SU-DHL-6 (cell line): ENCODE measurements around the gene FAN1.

ENCODE experiments used
- H2AFZ ChIP-seq: fragments of 200-600 bp; sonication (generic); 2 replicates; pipeline ENCODE4 v1.6.1; 2014; ENCODE audit warnings: low read depth, mild to moderate bottlenecking, moderate library complexity, mixed read lengths, antibody characterized with exemption, low read length; ENCODE audit not compliant: severe bottlenecking
- H3F3A ChIP-seq: fragments of 200-600 bp; shearing (Covaris generic); 2 replicates; pipeline ENCODE4 v1.6.0; 2016; ENCODE audit warnings: antibody characterized with exemption, mild to moderate bottlenecking; ENCODE audit not compliant: insufficient read depth
- H3K27ac ChIP-seq: fragments of 200-600 bp; sonication (generic); 2 replicates; pipeline ENCODE4 v1.5.1; 2016; ENCODE audit warnings: low read depth, mild to moderate bottlenecking, low read length, moderate library complexity, mixed read lengths
- H3K27me3 ChIP-seq: fragments of 200-600 bp; sonication (generic), shearing (Covaris generic); 2 replicates; pipeline ENCODE4 v1.6.0; 2014; ENCODE audit warnings: mild to moderate bottlenecking, low read length
- H3K36me3 ChIP-seq: fragments of 200-600 bp; sonication (generic); 2 replicates; pipeline ENCODE4 v1.6.1; 2014; ENCODE audit warnings: mild to moderate bottlenecking, low read length, mixed read lengths
- H3K4me2 ChIP-seq: fragments of 300-600, 200-600 bp; shearing (Covaris generic), sonication (generic); 2 replicates; pipeline ENCODE4 v1.6.0; 2014; ENCODE audit warnings: low read length, low read depth, mild to moderate bottlenecking; ENCODE audit not compliant: poor library complexity, severe bottlenecking
- H3K4me3 ChIP-seq: fragments of 200-600 bp; sonication (generic); 2 replicates; pipeline ENCODE4 v1.5.1; 2014; ENCODE audit warnings: antibody characterized with exemption, low read length, mild to moderate bottlenecking, mixed read lengths; ENCODE audit not compliant: insufficient read depth, poor library complexity, severe bottlenecking
- H3K79me2 ChIP-seq: fragments of 200-600 bp; sonication (generic); 2 replicates; pipeline ENCODE4 v1.6.1; 2014; ENCODE audit warnings: mild to moderate bottlenecking, low read length, moderate library complexity; ENCODE audit not compliant: insufficient read depth
- H3K9ac ChIP-seq: fragments of 200-600 bp; sonication (generic); 2 replicates; pipeline ENCODE4 v1.7.0; 2014; ENCODE audit warnings: mild to moderate bottlenecking, low read length
- H3K9me2 ChIP-seq: fragments of 200-600 bp; sonication (generic); replicated peaks from 2 replicates; pipeline ENCODE4 v1.6.1; 2014; ENCODE audit warnings: low read length; ENCODE audit not compliant: insufficient read depth
- H3K9me3 ChIP-seq: fragments of 200-600 bp; sonication (generic); 2 replicates; pipeline ENCODE4 v1.6.1; 2014; ENCODE audit warnings: low read length, mixed read lengths; ENCODE audit not compliant: insufficient read depth
- H4K20me1 ChIP-seq: fragments of 200-600 bp; sonication (generic); 2 replicates; pipeline ENCODE4 v1.6.1; 2014; ENCODE audit warnings: low read depth, mild to moderate bottlenecking, antibody characterized with exemption, low read length, moderate library complexity, mixed read lengths
- CTCF ChIP-seq: fragments of 200-600 bp; sonication (generic); IDR thresholded peaks from one replicate; pipeline ENCODE4 v1.5.1; 2017; ENCODE audit warnings: antibody characterized with exemption, mild to moderate bottlenecking, low read length, moderate library complexity; ENCODE audit not compliant: insufficient read depth, poor library complexity, severe bottlenecking
- EZH2phosphoT487 ChIP-seq: fragments of 200-600 bp; sonication (generic), shearing (Covaris generic); conservative IDR thresholded peaks from 2 replicates; pipeline ENCODE4 v1.6.1; 2018; ENCODE audit warnings: mild to moderate bottlenecking, antibody characterized with exemption, low read length, moderate library complexity, mixed read lengths

FAN1 gene

GRCh38 chr15:30978328-30978727 lies 74.6 kb downstream of the FAN1 start:
- Histone ChIP-seq H3K27me3 (no peaks in the 10 kb centered on the region), H3K79me2 (no peaks in the 10 kb centered on the region; the same call in 1 of the 2 replicates), H3K27ac (no peak overlapping the region), H4K20me1 (no peaks in the 10 kb centered on the region), H3K36me3 (peaks cover 16% of the 10 kb centered on the region), H3K9me3 (no peaks in the 10 kb centered on the region), H3K9ac (no peak overlapping the region), H3F3A (no peaks in the 10 kb centered on the region; the same call in 1 of the 2 replicates), H2AFZ (no peak overlapping the region), H3K4me3 (no peak overlapping the region), H3K4me2 (no peak overlapping the region), H3K9me2 (no peaks in the 10 kb centered on the region)
- TF ChIP-seq EZH2phosphoT487 (no peak), CTCF (no peak)

- no peak overlapping the region for H3K4me3 ChIP-seq
- no peaks in the 10 kb centered on the region for H3K27me3 ChIP-seq
- no peaks in the 10 kb centered on the region; the same call in 1 of the 2 replicates for H3K79me2 ChIP-seq
- H2AFZ ChIP-seq: no peak overlapping the region
- H3K9ac ChIP-seq: no peak overlapping the region
- no peak overlapping the region for H3K4me2 ChIP-seq
- H3K9me3 ChIP-seq: no peaks in the 10 kb centered on the region
- peaks cover 6% of the 10 kb centered on the region; the same call in 1 of the 2 replicates for H3K36me3 ChIP-seq
- no peaks in the 10 kb centered on the region; the same call in 1 of the 2 replicates for H3F3A ChIP-seq
- H3K9me2 ChIP-seq: no peaks in the 10 kb centered on the region
- no peak overlapping the region for H3K27ac ChIP-seq
- H4K20me1 ChIP-seq: no peaks in the 10 kb centered on the region
- TF ChIP-seq CTCF: no peak
- TF ChIP-seq EZH2phosphoT487: no peak
Observed at GRCh38 chr15:30979457-30979856, 75.7 kb downstream of the FAN1 start.

- Histone ChIP-seq H3F3A (no peaks in the 10 kb centered on the region; the same call in 1 of the 2 replicates), H3K36me3 (no peaks in the 10 kb centered on the region), H3K27me3 (no peaks in the 10 kb centered on the region), H3K9ac (no peak overlapping the region), H4K20me1 (no peaks in the 10 kb centered on the region), H3K4me2 (no peak overlapping the region), H2AFZ (no peak overlapping the region), H3K79me2 (no peaks in the 10 kb centered on the region; the same call in 1 of the 2 replicates), H3K27ac (no peak overlapping the region), H3K4me3 (no peak overlapping the region), H3K9me2 (no peaks in the 10 kb centered on the region), H3K9me3 (no peaks in the 10 kb centered on the region)
- TF ChIP-seq EZH2phosphoT487 (no peak), CTCF (no peak)
Observed at GRCh38 chr15:30984118-30984517, 80.4 kb downstream of the FAN1 start.
